PFSK-1 (cell line): Measurements from ENCODE around the gene QSOX1.

Experiments
- FOXP2 ChIP-seq: optimal IDR thresholded peaks from 2 replicates; pipeline ENCODE3; 2011; ENCODE audit warnings: borderline replicate concordance, control low read depth, inconsistent platforms; ENCODE audit not compliant: insufficient read depth; ENCODE audit errors: extremely low read length, extremely low read depth
- REST ChIP-seq, 2 experiments: IDR thresholded peaks; 2 replicates each; pipeline versions ENCODE4 v1.6.1 to v1.8.0; 2011 to 2012; ENCODE audit warnings: low read depth in 2 of 2, low read length in 2 of 2, control low read depth in 1 of 2, inconsistent platforms in 1 of 2, mild to moderate bottlenecking in 1 of 2, moderate library complexity in 1 of 2; ENCODE audit not compliant: insufficient read depth in 1 of 2

The QSOX1 gene

GRCh38 chr1:180252638-180253536 lies 98.2 kb downstream of the QSOX1 start:
- peak; percentile 25 for TF ChIP-seq FOXP2
- TF ChIP-seq REST (IDR thresholded peaks at IDR 0.05; ENCODE audit: insufficient read depth in 1 of 2, low read depth in 2 of 2, low read length in 2 of 2), result no peak
